ENCODE results near the gene INO80B. TPM values are rescaled to one million over a fixed set of nuclear protein-coding genes. Genes with fewer than 3 reads are reported as not detected.

Gene INO80B
- total and polyA plus RNA-seq, 2 of the 8 experiments (the other 6 are each of a cell fraction or from before 2014, with no cell fraction given): 3.9 to 18.5 TPM

DNA sequence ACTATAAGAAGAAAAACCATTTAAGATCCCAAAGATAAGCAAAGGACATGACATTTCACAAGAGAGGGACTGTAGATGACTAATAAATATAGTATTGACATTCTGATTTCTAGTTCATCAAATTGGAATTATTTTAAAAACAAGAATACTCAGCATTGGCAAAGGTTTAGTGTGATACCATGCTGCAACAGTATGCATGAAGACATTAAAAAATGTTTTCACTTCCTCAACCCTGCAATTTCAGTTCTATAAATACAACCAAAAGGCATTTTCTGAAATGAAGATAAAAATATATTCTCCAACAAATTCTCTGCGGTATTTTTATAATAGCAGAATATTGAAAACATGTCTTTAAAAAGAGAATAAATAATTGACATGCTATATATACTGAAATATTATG is 35.5 kb upstream of the INO80B start:
- H4K8ac ChIP-seq (ENCODE audit: extremely low read depth, insufficient read depth, low read length): no peak overlapping the region
- H2BK5ac ChIP-seq (ENCODE audit: low read depth, low read length): no peak overlapping the region
- H3K4ac ChIP-seq (replicated peaks; ENCODE audit: insufficient read length, low read depth, low read length): no peak overlapping the region
- no peak overlapping the region for H4K91ac ChIP-seq (replicated peaks; ENCODE audit: insufficient read length, low read length)
- POLR2A ChIA-PET (ENCODE audit: partially characterized antibody): interaction anchor here (1.0 kb wide), 1 partner anchor 20 kb away, joined by 3 read pairs; no protein-coding TSS in a partner anchor
- no peak overlapping the region for H3K4me2 ChIP-seq (ENCODE audit: insufficient read depth in 1 of 2, low read depth in 2 of 2, low read length in 2 of 2)
- peaks cover 0 to under 1% (median 0%) of the 10 kb centered on the region in 4 experiments; a peak in 1 of 8 replicates for H3K36me3 ChIP-seq (ENCODE audit: control insufficient read depth in 2 of 4, insufficient read depth in 4 of 4, low read length in 3 of 4)
- H3K79me1 ChIP-seq (ENCODE audit: low read depth, low read length): no peaks in the 10 kb centered on the region
- H2BK120ac ChIP-seq (replicated peaks; ENCODE audit: low read depth, low read length): no peak overlapping the region
- TF ChIP-seq KDM4A (IDR thresholded peaks at IDR 0.05; ENCODE audit: low read depth, low read length, severe bottlenecking) (no peak), CBX5 (IDR thresholded peaks at IDR 0.05; ENCODE audit: low read depth, low read length) (no peak), SAP30 (IDR thresholded peaks at IDR 0.05; ENCODE audit: insufficient read depth, insufficient replicate concordance, low read length) (no peak), TCF12 (IDR thresholded peaks at IDR 0.05; ENCODE audit: low read depth, low read length) (no peak), TAF1 (IDR thresholded peaks at IDR 0.05; ENCODE audit: low read depth, low read length) (no peak), HDAC2 (IDR thresholded peaks at IDR 0.05; ENCODE audit: borderline replicate concordance in 1 of 2, low read depth in 2 of 2, low read length in 2 of 2) (no peak), RAD21 (IDR thresholded peaks at IDR 0.05 in 1 of 2, conservative IDR thresholded peaks at IDR 0.05 in 1 of 2; ENCODE audit: low read depth in 2 of 2, low read length in 2 of 2) (no peak), SP2 (IDR thresholded peaks at IDR 0.05; ENCODE audit: low read length) (no peak), MAX (IDR thresholded peaks at IDR 0.05) (no peak)
- no peak overlapping the region for H3K14ac ChIP-seq (ENCODE audit: insufficient read length)
- WGBS, 2 experiments (ENCODE audit: extremely low coverage in 1 of 2, insufficient coverage in 1 of 2, insufficient read length in 1 of 2, insufficient replicate concordance in 2 of 2, low coverage in 1 of 2, low lambda C conversion rate in 2 of 2, missing lambda C conversion rate in 1 of 2): 86% methylated on average over 1 of the region's 1 CpG; no CpG with 5 or more reads in 1 of the 2 experiments
- no peak overlapping the region for H2BK20ac ChIP-seq (ENCODE audit: low read length)
- no peak overlapping the region for H2BK15ac ChIP-seq (ENCODE audit: low read length)
- H4K20me1 ChIP-seq (replicated peaks in 1 of 2; ENCODE audit: control insufficient read depth in 1 of 2, insufficient read depth in 2 of 2, low read length in 2 of 2): peaks cover 0 to 2% of the 10 kb centered on the region in 2 experiments
- no peak overlapping the region for H3K27ac ChIP-seq (ENCODE audit: low read depth, low read length)
- H2AFZ ChIP-seq (ENCODE audit: low read length): no peak overlapping the region
- no peak overlapping the region for H4K5ac ChIP-seq (ENCODE audit: insufficient read length, low read depth, low read length)
- H3K79me2 ChIP-seq (ENCODE audit: control insufficient read depth in 1 of 2, insufficient read depth in 2 of 2, low read length in 2 of 2): no peaks in the 10 kb centered on the region
- peaks cover 0 to 14% (median 3%) of the 10 kb centered on the region in 4 experiments; a peak in 4 of 7 replicates for H3K4me1 ChIP-seq (replicated peaks in 1 of 4; ENCODE audit: control insufficient read depth in 3 of 4, insufficient read depth in 4 of 4, low read length in 3 of 4)
- CTCF ChIA-PET (ENCODE audit: partially characterized antibody): interaction anchor here (0.8 to 1.2 kb wide), 2 partner anchors 28 to 36 kb away, joined by 3 to 4 read pairs; partner anchors contain the start of gene INO80B
- DNase-seq (ENCODE audit: low read depth in 1 of 2, low spot score in 2 of 2) (no peak), FAIRE-seq (no peak)
- no peak overlapping the region for H3K18ac ChIP-seq (ENCODE audit: extremely low read depth, low read length)
- no peak overlapping the region for H3K23ac ChIP-seq (ENCODE audit: insufficient read length)
- 0 out of 7 replicates have a peak, but pooled peaks cover 0 to 2% (median 0%) of the 10 kb centered on the region in 4 experiments for H3K27me3 ChIP-seq (replicated peaks in 1 of 4; ENCODE audit: control insufficient read depth in 3 of 4, extremely low read depth in 1 of 4, insufficient read depth in 3 of 4, low read length in 3 of 4)
- no peak overlapping the region for H3K9ac ChIP-seq (replicated peaks in 1 of 4; ENCODE audit: extremely low read depth in 1 of 4, low read depth in 3 of 4, low read length in 3 of 4)
- H3K56ac ChIP-seq (replicated peaks; ENCODE audit: insufficient read length, low read depth, low read length): no peak overlapping the region
- no peak overlapping the region for H3K4me3 ChIP-seq (ENCODE audit: extremely low read depth in 1 of 4, insufficient read depth in 2 of 4, low read depth in 3 of 4, low read length in 4 of 4)
- H3K9me3 ChIP-seq (ENCODE audit: insufficient read depth in 2 of 2, low read depth in 1 of 2, low read length in 1 of 2): no peaks in the 10 kb centered on the region
- H2AK5ac ChIP-seq (ENCODE audit: low read depth, low read length): no peak overlapping the region
- no peak overlapping the region for H2BK12ac ChIP-seq (ENCODE audit: low read depth, low read length)
- peaks cover 10% of the 10 kb centered on the region for H3K23me2 ChIP-seq (ENCODE audit: low read depth, low read length)
